Stimulated activated CD4-positive, alpha-beta T cell treated with anti-CD3 and anti-CD28 coated beads, Interleukin-2, amount 100 ng/mL, for 4 hours (primary cell): ENCODE results near the gene NME9.
A peak's percentile ranks its signal among the peaks of the same experiment; 100 is the strongest.
"Not testable (repeated sequence)": the region's sequence is repeated elsewhere in the genome, so short reads cannot be mapped to it uniquely, and the experiment has no call there.

Experiments used
- DNase-seq: peaks from one replicate; pipeline ENCODE4 v3.0.0-alpha.2; 2020; ENCODE audit warnings: low read depth

Gene NME9

GRCh38 chr3:138329127-138329983 lies at the start of gene NME9:
Gene NME9, minus strand, starts transcription at chr3:138329851. Its CDS starts 516 bp downstream, at chr3:138329335.
- peak; percentile 83 for DNase-seq

- DNase-seq: no peak
Observed at GRCh38 chr3:138378990-138379389, 49.3 kb upstream of the NME9 start.

- no peak for DNase-seq
Observed at GRCh38 chr3:138378331-138378730, 48.7 kb upstream of the NME9 start.

- no peak for DNase-seq
Observed at GRCh38 chr3:138377804-138378203, 48.2 kb upstream of the NME9 start.

- not testable (repeated sequence) for DNase-seq
Observed at GRCh38 chr3:138377212-138377611, 47.6 kb upstream of the NME9 start.

GRCh38 chr3:138376663-138377062 lies 47.0 kb upstream of the NME9 start:
- DNase-seq: no peak

GRCh38 chr3:138375447-138375846 lies 45.8 kb upstream of the NME9 start:
- DNase-seq: no peak

GRCh38 chr3:138374573-138375134 lies 45.0 kb upstream of the NME9 start:
- no peak for DNase-seq

- no peak for DNase-seq
Observed at GRCh38 chr3:138373736-138374094, 44.1 kb upstream of the NME9 start.

GRCh38 chr3:138373087-138373735 lies 43.6 kb upstream of the NME9 start:
- no peak for DNase-seq

GRCh38 chr3:138371070-138371965 lies 41.7 kb upstream of the NME9 start:
- DNase-seq: no peak

GRCh38 chr3:138370321-138370720 lies 40.7 kb upstream of the NME9 start:
- DNase-seq: no peak

- DNase-seq: no peak
Observed at GRCh38 chr3:138369151-138369900, 39.7 kb upstream of the NME9 start.

GRCh38 chr3:138367911-138368310 lies 38.3 kb upstream of the NME9 start:
- no peak for DNase-seq

GRCh38 chr3:138367326-138367850 lies 37.7 kb upstream of the NME9 start:
- DNase-seq: no peak

GRCh38 chr3:138366006-138366759 lies 36.5 kb upstream of the NME9 start:
- DNase-seq: no peak

GRCh38 chr3:138365253-138365555 lies 35.6 kb upstream of the NME9 start:
- no peak for DNase-seq

GRCh38 chr3:138364356-138365252 lies 35.0 kb upstream of the NME9 start:
- DNase-seq: no peak

- no peak for DNase-seq
Observed at GRCh38 chr3:138363322-138363721, 33.7 kb upstream of the NME9 start.

GRCh38 chr3:138362538-138362937 lies 32.9 kb upstream of the NME9 start:
- DNase-seq: no peak
